GM21423 (cell line): Measurements from ENCODE around the gene PI16.

Source experiments
- ATAC-seq: cut with Tn5 transposase; IDR thresholded peaks from one replicate; pipeline ENCODE4 v1.9.1; 2021; ENCODE audit warnings: mild to moderate bottlenecking, moderate library complexity; ENCODE audit not compliant: unreplicated experiment

Gene PI16, protein sequence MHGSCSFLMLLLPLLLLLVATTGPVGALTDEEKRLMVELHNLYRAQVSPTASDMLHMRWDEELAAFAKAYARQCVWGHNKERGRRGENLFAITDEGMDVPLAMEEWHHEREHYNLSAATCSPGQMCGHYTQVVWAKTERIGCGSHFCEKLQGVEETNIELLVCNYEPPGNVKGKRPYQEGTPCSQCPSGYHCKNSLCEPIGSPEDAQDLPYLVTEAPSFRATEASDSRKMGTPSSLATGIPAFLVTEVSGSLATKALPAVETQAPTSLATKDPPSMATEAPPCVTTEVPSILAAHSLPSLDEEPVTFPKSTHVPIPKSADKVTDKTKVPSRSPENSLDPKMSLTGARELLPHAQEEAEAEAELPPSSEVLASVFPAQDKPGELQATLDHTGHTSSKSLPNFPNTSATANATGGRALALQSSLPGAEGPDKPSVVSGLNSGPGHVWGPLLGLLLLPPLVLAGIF

GRCh38 chr6:36954262-36954931, at the start of gene PI16:
Gene PI16, plus strand, starts transcription at chr6:36954738. Its CDS starts 23 bp downstream, at chr6:36954761.
- ATAC-seq = no peak

DNA sequence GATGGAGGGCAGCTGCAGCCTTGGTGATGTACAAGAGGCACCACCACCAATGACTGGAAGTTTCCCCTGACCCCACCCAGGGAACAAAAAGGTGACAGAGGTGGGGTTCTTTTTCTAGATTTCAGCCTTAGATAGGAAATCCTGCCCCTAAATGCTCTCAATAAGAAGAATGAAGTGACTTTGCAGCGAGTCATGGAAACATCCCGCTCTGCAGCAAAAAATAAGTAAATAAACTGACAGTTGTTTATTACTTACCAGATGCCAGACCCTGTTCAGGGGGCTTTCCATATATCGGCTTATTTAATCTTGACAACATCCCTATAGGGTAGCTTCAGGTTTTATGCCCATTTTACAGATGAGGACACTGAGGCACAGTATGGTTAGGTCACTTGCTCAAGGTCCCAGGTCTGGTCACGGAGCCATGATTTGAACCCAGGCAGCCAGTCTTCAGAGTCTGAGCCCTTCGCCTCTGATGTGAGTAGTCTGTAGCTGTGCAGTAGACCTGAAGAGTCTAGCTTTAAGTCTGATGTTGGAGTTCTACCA, 49.6 kb upstream of the PI16 start:
- no peak for ATAC-seq

GRCh38 chr6:36906539-36907325, 47.8 kb upstream of the PI16 start:
- ATAC-seq = no peak

DNA sequence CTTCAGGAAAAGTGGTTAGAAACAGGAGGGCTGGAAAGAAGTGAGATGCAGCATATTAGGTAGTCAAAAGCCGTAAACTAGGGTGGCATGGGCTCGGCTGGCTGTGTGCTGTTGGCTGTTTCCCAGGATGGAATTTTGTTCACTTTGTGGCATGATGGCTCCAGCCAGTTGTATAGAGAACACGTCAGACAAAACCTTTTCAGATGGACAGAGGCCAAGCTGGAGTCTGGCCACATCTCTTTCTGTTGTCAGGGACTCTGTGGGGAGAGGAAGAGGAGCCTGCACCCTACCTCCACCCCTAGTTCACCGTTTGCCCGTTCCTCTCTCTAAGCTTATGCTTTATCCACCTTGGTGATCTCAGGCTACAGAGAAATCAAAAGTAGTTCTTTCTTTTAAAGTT, 46.8 kb upstream of the PI16 start:
- ATAC-seq = no peak

- no peak for ATAC-seq
These were observed 45.8 kb upstream of the PI16 start for GRCh38 chr6:36908747-36909146.

DNA sequence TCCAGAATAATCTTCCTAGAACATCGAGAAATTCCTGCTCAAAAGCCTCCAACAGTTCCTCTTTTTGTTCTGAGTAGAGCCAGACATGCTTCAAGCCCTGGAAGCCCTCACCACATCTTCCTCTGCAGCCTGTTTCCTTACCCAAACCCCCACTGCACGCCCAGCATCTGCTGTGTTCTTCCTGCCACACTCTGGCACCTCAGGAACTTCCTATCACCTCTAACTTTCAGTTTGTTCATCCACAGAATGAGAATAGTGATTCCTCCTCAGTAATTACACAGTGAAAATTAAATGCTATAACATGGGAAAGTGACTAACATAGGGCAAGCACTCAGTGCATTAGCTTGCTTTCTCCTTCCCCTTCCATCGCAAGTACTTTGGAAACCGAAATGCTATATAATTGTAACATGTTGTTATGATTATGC, 42.5 kb upstream of the PI16 start:
- peak; percentile 8 for ATAC-seq

- ATAC-seq = peak; percentile 88
These were observed 42.0 kb upstream of the PI16 start for GRCh38 chr6:36912586-36912985.

DNA sequence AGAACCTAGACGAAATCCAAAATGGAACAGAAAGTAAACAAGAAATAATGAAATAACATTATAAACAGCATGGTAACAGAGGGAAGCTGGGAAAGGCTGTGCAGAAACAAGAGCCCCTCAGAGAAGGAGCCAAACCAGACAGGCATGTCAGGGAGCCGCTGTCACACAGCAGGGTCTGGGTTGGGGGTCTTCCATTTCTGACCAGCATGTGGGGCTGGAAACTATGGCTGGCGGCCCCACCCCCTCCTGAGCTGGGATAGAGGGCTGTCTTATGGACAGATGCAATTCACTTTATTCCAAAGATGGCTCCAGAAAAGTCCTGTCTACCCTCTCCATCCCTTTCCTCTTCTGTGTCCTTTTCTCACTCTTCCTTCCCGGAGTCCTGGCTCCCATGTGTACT, 41.5 kb upstream of the PI16 start:
- no peak for ATAC-seq

GRCh38 chr6:36914227-36914794, 40.2 kb upstream of the PI16 start:
- no peak for ATAC-seq

- ATAC-seq = no peak
These were observed 38.9 kb upstream of the PI16 start for GRCh38 chr6:36915599-36915998.

DNA sequence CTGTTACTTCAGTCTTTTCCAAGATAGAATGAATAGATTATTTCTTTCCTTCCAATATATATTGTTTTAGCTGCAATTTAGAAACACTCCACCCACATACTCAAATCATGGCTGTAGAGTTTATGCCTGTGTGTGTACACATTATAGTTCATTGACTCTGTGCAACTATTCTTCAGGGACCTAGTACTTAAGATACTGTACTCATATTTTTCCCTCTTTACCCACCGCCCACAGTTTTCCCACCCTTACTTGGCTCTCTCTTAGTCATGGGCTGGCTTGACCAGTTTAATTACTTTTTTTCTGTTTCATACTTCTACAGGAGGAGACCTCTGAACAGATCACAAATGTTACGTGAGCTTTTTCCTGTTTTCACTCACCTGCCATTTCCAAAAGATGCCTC, 38.4 kb upstream of the PI16 start:
- ATAC-seq = no peak

- ATAC-seq = no peak
These were observed 36.9 kb upstream of the PI16 start for GRCh38 chr6:36917541-36918193.

DNA sequence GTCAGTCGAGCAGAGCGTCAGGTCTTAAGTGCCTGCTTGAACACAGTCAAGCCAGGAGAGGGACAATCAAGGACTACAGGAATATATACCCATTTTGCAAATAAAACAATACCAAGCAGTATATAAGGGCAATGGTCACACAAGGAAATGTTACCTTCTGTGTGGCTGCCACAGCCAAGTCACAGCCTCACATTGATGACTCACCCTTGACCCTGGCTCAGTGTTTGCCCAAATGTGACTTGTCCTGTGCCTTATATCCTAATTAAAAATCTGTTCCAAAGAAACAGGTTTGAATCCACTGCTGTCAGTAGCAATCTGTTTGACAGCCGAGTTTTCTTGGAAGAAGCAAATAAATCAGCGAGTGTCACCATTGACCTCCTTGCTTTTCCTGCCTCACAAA, 34.5 kb upstream of the PI16 start:
- no peak for ATAC-seq

GRCh38 chr6:36920546-36920945, 34.0 kb upstream of the PI16 start:
- no peak for ATAC-seq

GRCh38 chr6:36924131-36924530, 30.4 kb upstream of the PI16 start:
- ATAC-seq = no peak

DNA sequence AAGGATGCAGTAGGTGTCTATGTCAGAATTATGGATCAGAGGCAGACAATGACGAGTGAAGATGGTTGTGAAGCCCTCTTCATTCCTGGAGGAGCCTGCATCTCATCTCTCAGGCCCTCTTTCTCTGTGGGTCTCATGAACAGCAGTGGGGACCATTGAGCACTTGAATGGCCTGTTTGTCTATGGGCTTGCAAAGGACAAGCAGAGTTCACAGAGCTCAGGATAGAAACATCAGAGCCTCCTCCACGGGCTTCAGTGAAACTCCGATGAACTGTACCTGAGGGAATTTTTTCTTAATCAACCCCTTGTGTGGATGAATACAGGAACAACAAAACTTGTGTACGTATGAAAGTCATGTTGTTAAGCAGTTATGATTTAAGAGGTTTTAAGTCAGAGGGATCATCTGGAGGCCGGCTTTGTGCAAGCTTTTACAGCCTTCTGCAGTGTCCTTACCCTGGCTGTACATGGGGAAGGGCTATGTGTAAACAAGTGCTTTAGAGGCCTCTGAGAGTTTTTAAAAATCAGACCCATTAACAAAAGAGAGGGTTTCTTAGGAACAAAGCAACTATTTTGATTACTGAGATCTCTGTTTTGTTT, 29.7 kb upstream of the PI16 start:
- ATAC-seq = no peak

- no peak for ATAC-seq
These were observed 28.7 kb upstream of the PI16 start for GRCh38 chr6:36925809-36926208.

- ATAC-seq = no peak
These were observed 27.6 kb upstream of the PI16 start for GRCh38 chr6:36926708-36927513.
